Neuronal stem cell (in vitro differentiated cells): Measurements from ENCODE around the gene MAP3K3.

ENCODE experiments used
- DNase-seq: peaks from one replicate; pipeline ENCODE4 v3.0.0-alpha.2; 2013; ENCODE audit warnings: low spot score
- H2AFZ ChIP-seq: one replicate; pipeline ENCODE4 v1.6.1; 2013; ENCODE audit warnings: mild to moderate bottlenecking, low read length, inconsistent platforms
- H2AK5ac ChIP-seq: 2 replicates; pipeline ENCODE4 v1.6.1; 2013; ENCODE audit warnings: low read depth, mild to moderate bottlenecking, inconsistent platforms, low read length, moderate library complexity, mixed read lengths
- H2BK120ac ChIP-seq: 2 replicates; pipeline ENCODE4 v1.6.1; 2013; ENCODE audit warnings: low read depth, mild to moderate bottlenecking, inconsistent platforms, low read length, moderate library complexity, mixed read lengths
- H2BK12ac ChIP-seq: one replicate; pipeline ENCODE4 v1.6.1; 2013; ENCODE audit warnings: low read length, inconsistent platforms
- H2BK15ac ChIP-seq: 2 replicates; pipeline ENCODE4 v1.6.1; 2013; ENCODE audit warnings: mild to moderate bottlenecking, low read length, inconsistent platforms, mixed read lengths
- H2BK5ac ChIP-seq: one replicate; pipeline ENCODE4 v1.6.1; 2013; ENCODE audit warnings: inconsistent platforms, mild to moderate bottlenecking, low read length, moderate library complexity
- H3K14ac ChIP-seq: one replicate; pipeline ENCODE4 v1.6.1; 2013; ENCODE audit warnings: low read length, inconsistent platforms
- H3K18ac ChIP-seq: 2 replicates; pipeline ENCODE4 v1.6.1; 2013; ENCODE audit warnings: low read length, inconsistent platforms
- H3K23ac ChIP-seq: 2 replicates; pipeline ENCODE4 v1.6.1; 2013; ENCODE audit warnings: low read depth, mild to moderate bottlenecking, mixed read lengths, low read length, inconsistent platforms; ENCODE audit not compliant: poor library complexity
- H3K27ac ChIP-seq: replicated peaks from 3 replicates; pipeline ENCODE4 v1.5.1; 2013; ENCODE audit warnings: low read length, inconsistent platforms
- H3K27me3 ChIP-seq, 3 experiments: 2 replicates each; pipeline ENCODE4 v1.6.1; 2013; ENCODE audit warnings: low read length in 3 of 3, mild to moderate bottlenecking in 2 of 3, inconsistent platforms in 1 of 3, low read depth in 1 of 3, mixed read lengths in 1 of 3, moderate library complexity in 1 of 3; ENCODE audit not compliant: control insufficient read depth in 3 of 3, insufficient read depth in 3 of 3
- H3K36me3 ChIP-seq, 2 donors: replicated peaks in 1 of 2; 2 replicates each; pipeline ENCODE4 v1.6.1; 2013; ENCODE audit warnings: low read length in 2 of 2; ENCODE audit not compliant: control insufficient read depth in 2 of 2, insufficient read depth in 2 of 2
- H3K4ac ChIP-seq: 2 replicates; pipeline ENCODE4 v1.6.1; 2013; ENCODE audit warnings: inconsistent platforms, mild to moderate bottlenecking, low read length, moderate library complexity
- H3K4me1 ChIP-seq, 2 donors: 1 replicate in 1 of 2; 2 replicates in 1 of 2; pipeline ENCODE4 v1.6.1; 2013; ENCODE audit warnings: low read length in 2 of 2, low read depth in 1 of 2; ENCODE audit not compliant: control insufficient read depth in 2 of 2, insufficient read depth in 1 of 2
- H3K4me2 ChIP-seq: one replicate; pipeline ENCODE4 v1.6.1; 2013; ENCODE audit warnings: mild to moderate bottlenecking, low read length, inconsistent platforms; ENCODE audit not compliant: insufficient read depth, poor library complexity, severe bottlenecking
- H3K4me3 ChIP-seq, 2 donors: 2 replicates each; pipeline ENCODE4 v1.5.1; 2013; ENCODE audit warnings: low read length in 2 of 2, mild to moderate bottlenecking in 2 of 2, inconsistent platforms in 1 of 2, moderate library complexity in 1 of 2
- H3K79me1 ChIP-seq: one replicate; pipeline ENCODE4 v1.6.1; 2013; ENCODE audit warnings: low read depth, mild to moderate bottlenecking, inconsistent platforms, low read length, moderate library complexity
- H3K9ac ChIP-seq: one replicate; pipeline ENCODE4 v1.6.1; 2013; ENCODE audit warnings: mild to moderate bottlenecking, low read depth, low read length, inconsistent platforms; ENCODE audit not compliant: poor library complexity
- H3K9me3 ChIP-seq, 2 donors: replicated peaks in 1 of 2; 2 replicates each; pipeline versions ENCODE3 to v1.6.1; 2013; ENCODE audit warnings: low read length in 2 of 2, mild to moderate bottlenecking in 2 of 2, inconsistent platforms in 1 of 2, low read depth in 1 of 2, mixed read lengths in 1 of 2, moderate library complexity in 1 of 2; ENCODE audit not compliant: control insufficient read depth in 2 of 2, insufficient read depth in 1 of 2
- H4K8ac ChIP-seq: one replicate; pipeline ENCODE4 v1.6.1; 2013; ENCODE audit warnings: low read depth, mild to moderate bottlenecking, inconsistent platforms, low read length, moderate library complexity
- H4K91ac ChIP-seq: one replicate; pipeline ENCODE4 v1.6.1; 2013; ENCODE audit warnings: low read length, low read depth, mild to moderate bottlenecking, inconsistent platforms; ENCODE audit not compliant: poor library complexity
- WGBS, 2 donors: extraction: QIAGEN DNeasy Blood & Tissue Kit; methylation state at CpG; one replicate each; pipeline ENCODE4 v1.1.7; 2013; ENCODE audit warnings: missing lambda C conversion rate in 2 of 2, mixed read lengths in 1 of 2; ENCODE audit not compliant: insufficient read length in 2 of 2, insufficient replicate concordance in 1 of 2; ENCODE audit errors: extremely low coverage in 2 of 2; 5-methylcytosine and 5-hydroxymethylcytosine counted together

MAP3K3 gene

GRCh38 chr17:63704259-63704576 lies 82.0 kb downstream of the MAP3K3 start:
- Histone ChIP-seq H3K23ac (no peak overlapping the region), H2BK5ac (no peak overlapping the region), H3K27ac (no peak overlapping the region), H3K4me1 (peaks cover 0 to 11% of the 10 kb centered on the region in 2 donors), H3K4me2 (no peak overlapping the region), H2BK15ac (no peak overlapping the region), H3K18ac (no peak overlapping the region), H3K4me3 (no peak overlapping the region), H4K8ac (no peak overlapping the region), H3K14ac (no peak overlapping the region), H3K79me1 (peaks cover 2% of the 10 kb centered on the region), H2AK5ac (no peak overlapping the region), H2BK12ac (no peak overlapping the region), H3K36me3 (peaks cover 16 to 72% of the 10 kb centered on the region in 2 donors), H3K9me3 (no peaks in the 10 kb centered on the region), H4K91ac (no peak overlapping the region), H3K9ac (no peak overlapping the region), H2AFZ (no peak overlapping the region), H3K27me3 (peaks cover 0 to 7% (median 0%) of the 10 kb centered on the region in 3 experiments), H2BK120ac (no peak overlapping the region), H3K4ac (no peak overlapping the region)
- DNase-seq, result no peak
- no CpG with 5 or more reads among the region's 11 CpGs for WGBS, 2 donors

GRCh38 chr17:63704836-63705235 lies 82.6 kb downstream of the MAP3K3 start:
- no CpG with 5 or more reads among the region's 9 CpGs for WGBS, 2 donors
- H2AFZ ChIP-seq, result no peak overlapping the region
- H2BK15ac ChIP-seq, result no peak overlapping the region

GRCh38 chr17:63705657-63706056 lies 83.4 kb downstream of the MAP3K3 start:
- Histone ChIP-seq H2BK15ac (no peak overlapping the region), H3K27me3 (peaks cover 0 to 7% (median 0%) of the 10 kb centered on the region in 3 experiments), H3K23ac (no peak overlapping the region), H3K9ac (no peak overlapping the region), H2BK5ac (no peak overlapping the region), H2AFZ (no peak overlapping the region), H3K14ac (no peak overlapping the region), H3K4me1 (peaks cover 0 to 11% of the 10 kb centered on the region in 2 donors), H4K8ac (no peak overlapping the region), H3K4me2 (no peak overlapping the region), H3K9me3 (no peaks in the 10 kb centered on the region), H3K36me3 (peaks cover 19 to 86% of the 10 kb centered on the region in 2 donors), H3K27ac (no peak overlapping the region), H2AK5ac (no peak overlapping the region), H3K4me3 (no peak overlapping the region), H2BK12ac (no peak overlapping the region), H2BK120ac (no peak overlapping the region), H3K18ac (peak overlapping the region; percentile 74), H3K4ac (no peak overlapping the region), H3K79me1 (peaks cover 2% of the 10 kb centered on the region), H4K91ac (no peak overlapping the region)
- DNase-seq, result no peak
- no CpG with 5 or more reads among the region's 3 CpGs for WGBS, 2 donors

More at GRCh38 chr17:63704836-63705235, 82.6 kb downstream of the MAP3K3 start:
- DNase-seq, result no peak
- Histone ChIP-seq H3K18ac (no peak overlapping the region), H3K4me1 (peaks cover 0 to 11% of the 10 kb centered on the region in 2 donors), H2BK12ac (no peak overlapping the region), H3K4me2 (no peak overlapping the region), H3K23ac (no peak overlapping the region), H3K14ac (no peak overlapping the region), H4K91ac (no peak overlapping the region), H3K4me3 (no peak overlapping the region), H2BK5ac (no peak overlapping the region), H3K27ac (no peak overlapping the region), H3K9ac (no peak overlapping the region), H3K9me3 (no peaks in the 10 kb centered on the region), H2BK120ac (no peak overlapping the region), H3K36me3 (peaks cover 16 to 78% of the 10 kb centered on the region in 2 donors), H2AK5ac (no peak overlapping the region), H3K4ac (no peak overlapping the region), H3K27me3 (peaks cover 0 to 7% (median 0%) of the 10 kb centered on the region in 3 experiments), H3K79me1 (peaks cover 2% of the 10 kb centered on the region), H4K8ac (no peak overlapping the region)

GRCh38 chr17:63706336-63707082 lies 84.3 kb downstream of the MAP3K3 start:
- Histone ChIP-seq H3K18ac (no peak overlapping the region), H3K36me3 (peaks cover 19 to 92% of the 10 kb centered on the region in 2 donors), H2BK120ac (no peak overlapping the region), H3K27me3 (no peaks in the 10 kb centered on the region), H3K9me3 (no peaks in the 10 kb centered on the region), H2BK5ac (no peak overlapping the region), H3K27ac (no peak overlapping the region), H3K4me2 (no peak overlapping the region), H2BK15ac (no peak overlapping the region), H3K23ac (no peak overlapping the region), H3K4ac (no peak overlapping the region), H4K8ac (no peak overlapping the region), H2AFZ (no peak overlapping the region), H3K4me1 (peaks cover 0 to 4% of the 10 kb centered on the region in 2 donors), H3K14ac (no peak overlapping the region), H4K91ac (no peak overlapping the region), H2AK5ac (no peak overlapping the region), H2BK12ac (no peak overlapping the region), H3K4me3 (no peak overlapping the region), H3K79me1 (no peaks in the 10 kb centered on the region), H3K9ac (no peak overlapping the region)
- WGBS, 2 donors, result no CpG with 5 or more reads among the region's 7 CpGs
- DNase-seq, result no peak
